Renal cortical epithelial cell (primary cell): ENCODE measurements around the gene PRDM16. TPM values are rescaled to one million over a fixed set of nuclear protein-coding genes. Genes with fewer than 3 reads are reported as not detected.
A peak's percentile ranks its signal among the peaks of the same experiment; 100 is the strongest.

ENCODE experiments used
- DNase-seq: peaks from one replicate; pipeline ENCODE4 v3.0.0-alpha.2; 2011; ENCODE audit warnings: low read depth
- total RNA-seq: library from RNA; depleted of rRNA; stranded (reverse); fragments of >200 nt; gene quantifications from 2 replicates; pipeline ENCODE4 v1.2.3, GENCODE V29; 2014

The PRDM16 gene
- total RNA-seq, 1 donor from 2014 or later: 0.94 TPM

GRCh38 chr1:3410142-3410925, 341.3 kb downstream of the PRDM16 start:
- DNase-seq: peak; percentile 14

- no peak for DNase-seq
Measured at GRCh38 chr1:3411806-3412205, 342.8 kb downstream of the PRDM16 start.

DNA sequence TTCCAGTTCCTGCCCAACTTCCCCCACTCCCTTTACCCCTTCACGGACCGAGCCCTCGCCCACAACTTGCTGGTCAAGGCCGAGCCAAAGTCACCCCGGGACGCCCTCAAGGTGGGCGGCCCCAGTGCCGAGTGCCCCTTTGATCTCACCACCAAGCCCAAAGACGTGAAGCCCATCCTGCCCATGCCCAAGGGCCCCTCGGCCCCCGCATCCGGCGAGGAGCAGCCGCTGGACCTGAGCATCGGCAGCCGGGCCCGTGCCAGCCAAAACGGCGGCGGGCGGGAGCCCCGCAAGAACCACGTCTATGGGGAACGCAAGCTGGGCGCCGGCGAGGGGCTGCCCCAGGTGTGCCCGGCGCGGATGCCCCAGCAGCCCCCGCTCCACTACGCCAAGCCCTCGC, 343.4 kb downstream of the PRDM16 start:
- DNase-seq: no peak

DNA sequence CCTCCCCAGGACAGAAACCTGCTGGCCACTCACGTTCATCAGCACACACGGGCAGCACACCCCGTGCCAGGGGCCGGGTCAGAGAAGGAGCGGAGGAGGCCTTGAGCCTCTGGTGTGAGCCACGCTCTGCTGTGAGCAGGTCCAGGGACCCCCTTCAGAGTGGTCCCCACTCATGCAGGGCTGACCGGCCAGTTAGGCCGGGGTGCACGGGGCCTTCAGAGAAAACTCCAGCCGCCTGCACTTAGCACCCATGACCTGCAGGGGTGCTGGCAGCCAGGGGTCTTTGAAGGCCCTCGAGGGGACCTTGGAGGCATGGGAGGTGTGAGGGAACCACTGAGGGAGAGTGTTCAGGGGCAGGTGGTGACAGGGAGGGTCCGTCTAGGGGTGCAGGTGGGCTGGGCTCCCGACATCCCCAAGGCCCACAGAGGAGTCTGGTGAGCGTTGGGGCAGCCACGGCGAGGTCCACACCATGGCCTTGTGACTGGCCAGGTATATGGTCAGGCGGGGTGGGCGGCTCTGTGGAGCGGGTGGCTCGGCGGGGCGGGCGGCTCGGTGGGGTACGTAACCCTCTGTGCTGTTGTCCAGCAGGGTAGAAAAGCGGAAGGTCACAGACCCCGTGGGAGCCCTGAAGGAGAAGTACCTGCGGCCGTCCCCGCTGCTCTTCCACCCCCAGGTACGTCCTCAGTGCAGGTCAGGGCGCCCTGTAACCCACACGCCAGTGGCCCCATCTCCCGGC, 345.1 kb downstream of the PRDM16 start:
- no peak for DNase-seq

DNA sequence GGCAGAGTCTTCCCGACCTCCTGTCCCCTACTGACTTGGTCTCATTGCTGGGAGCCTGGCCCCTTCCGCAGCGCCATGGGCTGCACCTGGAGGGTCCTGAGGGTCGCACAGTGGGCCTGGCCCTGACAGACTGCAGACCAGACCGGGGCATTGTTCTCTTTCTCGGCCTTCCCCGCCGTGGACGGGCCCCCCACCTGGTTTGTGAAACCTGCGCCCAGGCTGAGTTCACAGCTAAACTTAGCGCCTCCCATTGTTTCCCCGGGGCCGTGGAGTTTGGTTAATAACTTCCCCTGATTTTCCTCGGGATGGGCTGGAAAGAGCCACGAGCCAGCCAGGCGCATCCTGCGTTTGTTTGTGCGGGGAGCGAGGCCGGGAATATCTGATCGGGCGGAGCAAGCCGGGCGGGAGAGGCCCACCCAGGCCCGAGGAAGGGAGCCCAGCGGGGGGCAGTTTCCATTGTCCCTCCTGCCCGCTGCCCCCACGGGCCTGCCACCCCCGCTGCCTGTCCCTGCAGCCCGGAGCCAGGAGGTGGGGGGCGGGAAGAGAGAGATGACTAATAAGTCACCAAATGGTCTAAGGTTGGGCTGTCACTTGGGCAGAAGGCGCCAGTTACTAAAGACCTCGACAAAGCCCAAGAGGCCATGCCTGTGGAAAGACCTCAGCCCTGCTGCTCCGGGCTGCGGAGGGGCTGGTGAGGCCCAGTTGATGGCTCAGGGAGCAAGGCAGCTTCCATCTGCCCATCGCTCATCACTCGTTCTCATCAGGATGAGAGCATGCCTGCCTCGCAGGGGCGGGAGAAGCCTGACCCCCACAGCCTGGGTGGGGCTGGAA, 346.5 kb downstream of the PRDM16 start:
- DNase-seq: no peak

GRCh38 chr1:3417082-3417739, 348.2 kb downstream of the PRDM16 start:
- DNase-seq: no peak

- DNase-seq: no peak
Measured at GRCh38 chr1:3417934-3418333, 348.9 kb downstream of the PRDM16 start.

GRCh38 chr1:3418600-3418999, 349.6 kb downstream of the PRDM16 start:
- no peak for DNase-seq

DNA sequence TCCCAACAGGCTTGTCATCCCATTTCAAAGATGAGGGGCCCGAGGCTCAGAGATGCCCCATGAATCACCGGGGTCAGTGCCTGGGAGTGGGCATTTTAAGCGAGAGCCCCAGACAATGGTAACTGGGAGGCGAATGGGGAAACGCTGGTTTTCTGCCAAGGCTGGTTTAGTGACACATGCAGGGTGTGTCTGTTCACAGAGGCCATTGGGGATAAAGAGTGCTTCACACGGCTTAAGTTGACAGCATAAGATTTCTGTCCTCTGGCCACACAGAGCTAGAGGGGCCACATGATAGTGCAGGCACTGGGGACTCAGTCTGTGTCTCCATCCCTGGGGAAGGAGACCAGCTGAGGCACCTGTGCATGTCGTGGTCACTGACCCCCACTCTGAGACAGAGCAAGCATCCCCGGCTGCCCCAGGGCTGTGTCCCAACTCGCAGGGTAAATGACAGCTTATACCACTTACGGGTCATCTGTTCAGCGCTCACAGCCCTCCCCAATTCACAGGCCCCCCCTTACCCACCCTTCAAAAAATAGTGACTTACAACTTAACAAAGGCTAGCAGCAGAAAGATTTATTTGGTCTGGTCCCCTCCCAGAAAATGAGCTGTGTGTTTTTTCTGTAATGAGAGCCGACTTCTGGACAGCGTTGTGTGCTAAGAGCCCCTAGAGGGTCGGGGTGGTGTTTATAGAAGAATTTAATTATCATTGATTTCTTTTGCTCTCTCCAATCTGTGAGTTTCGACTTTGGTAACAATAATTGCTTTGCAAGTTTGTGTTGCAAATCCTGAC, 350.6 kb downstream of the PRDM16 start:
- no peak for DNase-seq

- no peak for DNase-seq
Measured at GRCh38 chr1:3420218-3420951, 351.4 kb downstream of the PRDM16 start.

DNA sequence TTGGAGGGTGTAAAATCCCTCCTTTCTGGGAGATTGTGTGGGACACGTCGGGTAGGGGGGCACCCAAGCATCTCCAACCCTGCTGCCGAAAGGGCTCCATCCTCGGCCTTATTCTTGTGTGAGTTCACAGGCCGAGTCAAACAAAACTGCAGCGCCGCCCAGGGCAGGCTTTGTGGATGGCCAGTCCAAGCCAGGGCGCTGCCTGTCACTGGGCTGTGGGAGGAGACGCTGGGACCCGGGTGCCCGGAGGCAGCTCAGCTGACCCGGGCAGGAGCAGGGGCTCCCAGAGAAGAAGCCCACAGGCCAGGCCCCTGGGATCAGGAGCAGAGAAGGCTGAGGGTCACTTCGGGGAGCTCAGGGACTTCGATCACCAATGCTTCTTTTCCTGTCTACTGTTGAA, 353.6 kb downstream of the PRDM16 start:
- no peak for DNase-seq

DNA sequence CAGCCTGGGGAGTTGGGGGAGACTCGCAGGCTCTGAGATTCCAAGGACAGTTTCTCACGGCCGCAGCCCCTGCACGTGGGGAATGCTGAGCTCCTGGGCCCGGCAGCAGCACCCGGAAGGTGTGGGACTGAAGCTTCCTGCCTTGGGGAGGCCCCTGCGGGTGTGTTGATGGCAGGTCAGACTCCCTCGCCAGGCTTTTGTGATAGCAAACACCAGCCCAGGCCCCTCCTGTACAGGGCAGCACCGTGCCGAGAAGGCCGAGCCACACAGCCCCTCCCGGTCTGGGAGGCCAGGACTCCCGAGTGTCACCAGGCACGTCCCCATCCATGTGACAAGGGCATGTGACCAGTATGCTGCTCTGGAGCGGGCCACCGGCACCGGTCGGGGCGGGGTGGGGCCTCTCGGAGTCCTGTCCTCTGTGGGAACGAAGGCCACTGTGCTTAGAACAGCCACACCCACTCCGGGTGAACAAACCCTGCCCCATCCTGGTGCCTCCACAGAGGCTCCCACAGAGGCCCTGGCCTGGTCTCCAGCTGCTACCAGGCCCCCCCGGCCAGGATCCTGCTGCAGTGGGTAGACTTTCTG, 354.3 kb downstream of the PRDM16 start:
- no peak for DNase-seq

- DNase-seq: no peak
Measured at GRCh38 chr1:3423896-3424611, 355.1 kb downstream of the PRDM16 start.

- no peak for DNase-seq
Measured at GRCh38 chr1:3425486-3426215, 356.6 kb downstream of the PRDM16 start.

DNA sequence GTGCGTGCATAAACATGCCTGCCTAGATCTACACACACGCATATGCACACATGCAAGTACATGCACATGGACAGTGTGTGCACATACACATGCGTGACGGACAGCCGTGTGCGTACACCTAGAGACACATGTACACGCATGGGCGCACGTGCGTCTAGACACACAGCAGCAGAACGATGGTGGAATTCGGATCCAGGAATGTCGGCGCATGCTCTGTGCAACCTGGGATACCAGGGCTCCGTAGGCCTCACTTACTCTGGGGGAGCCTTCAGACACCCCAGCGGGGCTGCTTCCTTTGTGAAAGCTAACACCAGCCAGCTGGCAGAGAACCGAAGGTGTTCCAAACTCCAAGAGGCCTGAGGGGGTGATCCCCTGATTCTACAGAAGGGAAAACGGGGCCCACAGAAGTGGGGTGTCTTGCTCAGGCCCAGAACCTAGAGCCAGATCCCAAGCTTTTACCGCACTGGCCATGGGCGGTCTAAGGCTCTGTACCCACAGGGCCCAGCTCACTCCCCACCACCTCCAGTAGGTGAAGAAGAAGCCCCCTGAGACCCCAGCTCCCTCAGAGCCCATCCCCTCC, 358.0 kb downstream of the PRDM16 start:
- DNase-seq: no peak

DNA sequence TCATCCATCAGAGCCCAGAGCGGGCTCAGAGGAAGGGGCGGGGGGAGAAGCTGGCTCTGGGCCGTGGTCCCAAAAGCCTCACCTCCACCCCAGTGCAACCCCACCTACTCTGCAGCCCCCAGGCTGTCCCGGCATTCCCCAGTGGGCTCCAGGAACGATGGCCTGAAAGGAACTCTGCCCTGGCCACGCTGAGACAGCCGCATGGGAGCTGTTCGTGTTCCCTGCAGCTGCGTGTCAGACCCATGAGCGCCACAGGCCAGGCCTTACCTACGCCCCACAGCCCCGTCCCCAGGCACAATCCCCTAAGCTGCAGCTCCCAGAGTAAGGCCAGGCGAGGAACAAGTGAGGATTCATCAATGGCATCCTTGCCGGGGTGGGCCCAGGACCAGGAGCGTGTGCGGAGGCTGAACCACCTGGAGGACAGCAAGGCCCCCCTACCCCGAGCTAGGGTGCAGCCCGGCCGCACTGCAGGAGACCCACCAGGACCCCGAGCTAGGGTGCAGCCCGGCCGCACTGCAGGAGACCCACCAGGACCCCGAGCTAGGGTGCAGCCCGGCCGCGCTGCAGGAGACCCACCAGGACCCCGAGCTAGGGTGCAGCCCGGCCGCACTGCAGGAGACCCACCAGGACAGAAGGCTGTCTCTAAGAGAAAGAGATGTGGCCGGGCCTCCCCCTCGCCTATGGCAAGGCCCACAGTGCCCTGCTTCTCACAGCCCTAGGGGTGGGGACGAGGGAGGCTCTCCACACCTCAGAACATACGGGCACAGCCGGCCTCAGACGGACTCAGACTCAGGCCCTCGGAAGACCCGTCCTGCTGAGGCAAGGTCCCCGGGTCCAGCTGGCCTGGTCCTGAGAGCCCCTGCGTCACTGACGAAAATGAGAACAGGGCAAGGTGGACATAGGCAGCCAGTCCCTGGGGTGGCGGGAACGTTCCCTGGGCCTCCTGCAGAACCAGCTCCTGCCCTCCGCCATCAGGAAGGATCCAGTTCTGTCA, 359.0 kb downstream of the PRDM16 start:
- DNase-seq: no peak

DNA sequence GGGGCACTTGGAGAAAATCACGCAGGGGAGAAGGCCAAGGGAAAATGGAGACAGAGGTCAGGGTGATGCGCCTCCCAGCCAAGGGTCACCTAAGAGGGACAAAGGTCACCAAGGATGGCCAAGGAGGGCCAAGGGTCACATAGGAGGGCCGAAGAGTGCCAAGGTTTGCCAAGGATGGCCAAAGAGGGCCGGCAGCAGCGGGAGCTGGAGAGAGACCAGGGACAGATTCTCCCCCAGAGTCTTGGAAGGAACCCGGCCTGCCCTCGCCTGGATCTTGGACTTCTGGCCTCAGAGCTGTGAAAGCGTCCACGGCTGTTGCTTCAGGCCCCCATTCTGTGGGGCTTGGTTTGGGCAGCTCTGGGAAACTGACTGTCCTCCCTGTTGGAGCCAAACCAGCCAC, 359.9 kb downstream of the PRDM16 start:
- no peak for DNase-seq
